G401.6 (cell line): ENCODE results near the gene TAS2R50.
"Not testable (repeated sequence)": the region's sequence is repeated elsewhere in the genome, so short reads cannot be mapped to it uniquely, and the experiment has no call there.

Experiments
- FAIRE-seq: peaks from 2 replicates; lab custom pipeline; 2012; peaks lifted over from hg19 to GRCh38; lab: Jason Lieb, UNC

The TAS2R50 gene, protein sequence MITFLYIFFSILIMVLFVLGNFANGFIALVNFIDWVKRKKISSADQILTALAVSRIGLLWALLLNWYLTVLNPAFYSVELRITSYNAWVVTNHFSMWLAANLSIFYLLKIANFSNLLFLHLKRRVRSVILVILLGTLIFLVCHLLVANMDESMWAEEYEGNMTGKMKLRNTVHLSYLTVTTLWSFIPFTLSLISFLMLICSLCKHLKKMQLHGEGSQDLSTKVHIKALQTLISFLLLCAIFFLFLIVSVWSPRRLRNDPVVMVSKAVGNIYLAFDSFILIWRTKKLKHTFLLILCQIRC

DNA sequence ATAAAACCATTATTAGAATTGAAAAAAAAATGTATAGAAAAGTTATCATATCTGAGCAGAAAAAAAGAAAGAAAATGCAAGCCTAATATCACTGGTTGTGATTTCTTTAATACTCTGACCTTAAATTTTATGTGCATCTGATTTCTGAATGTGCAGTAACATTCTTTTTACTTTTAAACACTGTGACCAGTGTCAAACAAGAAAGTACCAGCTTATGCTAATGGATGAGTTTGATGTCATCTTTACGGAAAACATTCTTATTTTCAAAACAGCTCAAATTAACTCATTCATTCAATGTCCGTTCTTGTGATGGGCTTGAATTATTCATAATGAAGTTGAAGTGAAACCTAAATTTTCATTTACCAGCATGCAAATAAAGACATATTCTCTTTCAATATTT lies at the start of gene TAS2R50:
TSS of gene TAS2R50 (minus strand) at position 101 of the 400 bp plus-strand sequence. CDS start at position 49, 52 bp downstream.
- no peak for FAIRE-seq

DNA sequence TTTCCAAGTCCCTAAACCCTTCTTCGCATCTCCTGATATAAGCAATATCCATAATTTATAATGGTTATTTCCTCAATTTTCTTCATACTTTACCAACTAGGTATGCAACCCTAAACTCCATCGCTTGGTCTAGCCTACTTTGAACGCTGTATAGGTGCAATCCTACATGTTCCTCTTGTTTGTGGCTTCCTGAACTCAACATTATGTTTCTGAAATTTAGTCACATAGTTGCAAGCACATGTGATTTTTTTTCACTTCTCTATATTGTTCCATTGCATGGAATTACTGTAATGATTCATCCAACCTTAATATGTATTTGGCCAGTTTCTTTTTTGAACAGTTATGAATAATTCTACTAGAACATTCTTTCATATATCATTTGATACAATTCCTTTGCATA lies 47.2 kb upstream of the TAS2R50 start:
- FAIRE-seq, result not testable (repeated sequence)

DNA sequence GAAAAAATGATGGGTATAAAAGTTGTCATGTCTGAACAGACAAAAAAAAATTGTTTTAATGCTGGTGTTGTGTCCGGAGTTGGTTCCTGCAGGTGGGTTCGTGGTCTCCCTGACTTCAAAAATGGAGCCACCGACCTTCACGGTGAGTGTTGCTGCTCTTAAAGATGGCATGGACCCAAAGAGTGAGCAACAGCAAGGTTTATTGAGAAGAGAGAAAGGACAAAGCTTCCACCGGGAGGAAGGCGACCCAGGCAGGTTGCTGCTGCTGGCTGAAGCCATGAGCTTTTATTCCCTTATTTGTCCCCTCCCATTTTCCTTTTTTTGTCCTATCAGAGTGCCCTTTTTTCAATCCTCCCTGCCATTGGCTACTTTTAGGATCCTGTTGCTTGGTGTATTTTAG lies 44.6 kb upstream of the TAS2R50 start, which contains the start of gene TAS2R31:
TSS of gene TAS2R31 (minus strand) at position 101 of the 400 bp plus-strand sequence. CDS start at position 29, 72 bp downstream.
- no peak for FAIRE-seq

GRCh38 chr12:11026118-11026517 lies 39.4 kb upstream of the TAS2R50 start:
- FAIRE-seq, result no peak

DNA sequence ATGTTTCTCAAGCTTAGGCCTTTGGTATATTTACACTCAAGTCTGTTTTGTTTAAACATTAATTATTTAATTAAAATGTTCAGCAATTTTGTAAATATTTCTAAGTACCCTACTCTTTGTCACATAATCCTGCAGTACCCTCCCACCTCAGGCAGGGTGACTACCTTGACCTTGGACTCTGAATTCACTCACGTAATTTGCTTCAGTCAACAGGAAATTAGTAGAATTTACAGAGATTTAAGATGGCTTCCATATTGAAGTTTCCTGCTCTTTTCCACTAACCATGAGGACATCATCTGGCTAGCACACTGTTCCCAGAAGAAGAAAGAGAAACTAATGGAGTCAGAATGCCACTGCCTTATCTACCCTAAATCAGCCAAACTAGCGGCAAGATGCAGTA lies 36.7 kb upstream of the TAS2R50 start:
- no peak for FAIRE-seq

- no peak for FAIRE-seq
Measured at GRCh38 chr12:11022520-11022919, 35.8 kb upstream of the TAS2R50 start, which contains the start of gene TAS2R19. TAS2R19 (minus strand) TSS chr12:11022620; CDS start chr12:11022571, 49 bp downstream.

DNA sequence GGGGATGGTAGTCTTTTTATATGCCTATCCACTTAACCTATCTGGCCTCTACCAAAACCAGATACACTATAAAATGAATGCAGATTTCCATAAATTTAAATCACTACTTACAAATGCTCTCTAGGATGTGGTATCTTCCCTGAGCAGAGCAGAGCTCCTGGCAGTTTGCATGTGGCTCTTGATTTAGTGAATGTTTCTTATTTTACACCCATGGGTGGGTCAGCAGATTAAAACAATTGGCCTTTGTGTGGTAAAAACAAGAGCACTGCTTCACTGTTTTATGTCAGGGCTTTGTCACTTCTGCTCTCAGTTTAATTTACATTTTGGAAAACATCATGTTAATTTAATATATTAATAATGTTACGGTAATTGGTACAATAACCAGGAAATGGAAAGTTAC lies 30.2 kb upstream of the TAS2R50 start:
- FAIRE-seq, result peak; percentile 8

- no peak for FAIRE-seq
Measured at GRCh38 chr12:11015775-11016430, 29.2 kb upstream of the TAS2R50 start.

DNA sequence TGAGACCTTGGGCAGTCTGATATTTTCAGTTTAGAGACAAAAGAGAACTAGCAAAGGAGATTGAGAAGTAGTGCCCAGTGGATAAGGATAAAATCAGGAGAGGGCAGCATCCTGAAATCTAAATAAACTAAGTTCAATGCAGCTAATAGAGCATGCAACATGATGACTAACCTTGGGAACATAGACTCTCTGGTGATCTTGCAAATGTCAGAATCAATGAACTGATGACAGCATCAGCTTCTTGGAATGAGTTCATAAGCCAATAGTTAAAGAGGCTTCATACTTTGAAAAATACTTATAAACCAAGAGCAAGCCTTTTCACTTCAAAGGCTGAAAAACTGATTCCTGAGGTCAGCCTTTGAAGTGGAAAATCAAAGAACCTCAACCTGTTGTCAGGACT lies 27.5 kb upstream of the TAS2R50 start:
- FAIRE-seq, result no peak

GRCh38 chr12:11007608-11008007 lies 20.9 kb upstream of the TAS2R50 start:
- no peak for FAIRE-seq

GRCh38 chr12:10998204-10998603 lies 11.5 kb upstream of the TAS2R50 start, which contains the start of gene TAS2R20:
TAS2R20 (minus strand) TSS chr12:10998304; CDS start chr12:10997875, 429 bp downstream.
- no peak for FAIRE-seq

DNA sequence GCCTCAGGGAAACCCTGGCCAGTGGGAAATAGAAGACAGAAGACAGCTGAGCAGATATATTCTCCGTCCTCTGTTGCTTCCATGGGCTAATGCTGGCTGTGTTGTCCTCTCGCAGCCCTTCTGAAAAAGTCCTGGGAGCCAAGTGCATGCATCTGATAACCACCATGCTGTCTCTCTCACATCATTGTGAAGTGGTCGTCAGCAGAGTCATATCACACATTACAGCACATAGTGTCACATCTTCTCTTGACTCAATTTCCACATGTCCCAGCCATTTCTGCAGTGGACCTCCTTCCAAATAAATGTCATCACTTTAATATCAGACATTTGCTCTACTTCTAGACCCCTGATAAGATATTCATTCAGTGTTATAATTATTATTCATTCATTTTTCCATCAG lies 7.6 kb upstream of the TAS2R50 start:
- FAIRE-seq, result no peak

DNA sequence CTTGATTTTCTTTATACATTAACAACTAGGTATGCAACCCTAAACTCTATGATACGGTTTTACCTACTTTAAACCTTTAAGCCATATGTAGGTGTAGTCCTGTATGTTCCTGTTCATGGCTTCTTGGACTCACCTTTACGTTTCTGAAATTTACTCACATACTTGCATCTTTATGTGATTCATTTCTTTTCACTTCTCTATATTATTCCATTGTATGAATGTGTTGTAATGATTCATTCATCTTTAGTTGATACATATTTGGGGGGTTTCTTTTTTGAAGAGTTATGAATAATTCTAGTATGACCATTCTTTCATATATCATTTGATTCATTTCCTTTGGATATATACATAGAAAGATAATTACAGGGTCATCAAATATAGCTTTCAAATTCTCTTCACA lies 2.4 kb upstream of the TAS2R50 start:
- no peak for FAIRE-seq

GRCh38 chr12:10982244-10982643 lies 4.5 kb downstream of the TAS2R50 start:
- FAIRE-seq, result no peak

- no peak for FAIRE-seq
Measured at GRCh38 chr12:10974965-10975364, 11.7 kb downstream of the TAS2R50 start.

GRCh38 chr12:10968765-10969456 lies 17.8 kb downstream of the TAS2R50 start:
- FAIRE-seq, result no peak

DNA sequence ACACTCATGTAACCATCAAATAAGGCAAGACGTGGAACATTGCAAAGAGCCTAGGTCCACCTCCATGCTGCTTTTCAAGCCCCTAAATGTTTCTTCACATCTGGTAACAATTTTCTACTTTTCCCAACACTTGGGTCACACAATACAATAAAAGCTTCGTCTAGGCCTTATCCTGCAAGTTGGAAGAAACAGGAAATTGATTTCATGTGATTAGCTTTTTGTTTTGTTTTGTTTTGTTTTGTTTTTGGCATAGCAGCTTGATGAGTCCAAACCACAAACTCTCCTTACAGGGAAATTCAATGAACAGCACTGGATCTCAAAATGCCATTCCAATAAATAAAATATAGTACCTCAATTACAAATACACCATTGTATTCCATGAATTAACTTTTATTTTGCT lies 19.3 kb downstream of the TAS2R50 start:
- no peak for FAIRE-seq

DNA sequence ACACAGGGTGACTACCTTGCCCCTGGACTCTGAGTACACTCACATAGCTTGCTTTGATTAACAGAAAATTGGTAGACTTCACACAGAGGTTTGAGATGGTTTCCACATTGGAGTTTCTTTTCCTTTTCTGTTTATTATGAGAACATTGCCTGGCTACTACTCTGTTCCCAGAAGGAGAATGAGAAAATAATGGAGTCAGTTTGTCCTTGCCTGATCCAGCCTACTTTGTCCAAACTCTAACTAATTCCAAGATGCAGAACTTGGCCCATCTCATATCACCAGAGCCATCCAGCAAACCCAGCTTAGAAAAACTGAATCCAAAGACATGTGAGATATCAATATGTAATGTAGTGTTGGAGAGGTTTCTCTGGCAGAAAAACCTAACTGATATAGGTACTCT lies 20.4 kb downstream of the TAS2R50 start:
- FAIRE-seq, result no peak

- no peak for FAIRE-seq
Measured at GRCh38 chr12:10965476-10965875, 21.2 kb downstream of the TAS2R50 start.

DNA sequence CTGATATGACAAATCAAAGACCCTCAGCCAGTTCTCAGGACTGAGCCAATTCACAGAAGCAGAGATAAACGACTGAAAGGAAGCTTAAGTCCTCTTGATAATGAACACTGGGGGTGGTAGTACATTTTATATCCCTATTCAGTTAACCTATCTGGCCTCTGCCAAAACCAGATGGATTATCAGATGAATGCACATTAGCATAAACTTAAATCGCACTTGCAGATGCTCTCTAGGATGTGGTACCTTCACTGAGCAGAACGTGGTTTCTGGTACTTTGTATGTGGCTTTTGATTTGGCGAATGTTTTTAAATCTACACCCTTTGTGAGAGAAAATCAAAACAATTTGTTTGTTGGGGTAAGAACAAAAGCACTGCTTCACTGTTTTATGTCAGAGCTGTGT lies 26.5 kb downstream of the TAS2R50 start:
- no peak for FAIRE-seq

DNA sequence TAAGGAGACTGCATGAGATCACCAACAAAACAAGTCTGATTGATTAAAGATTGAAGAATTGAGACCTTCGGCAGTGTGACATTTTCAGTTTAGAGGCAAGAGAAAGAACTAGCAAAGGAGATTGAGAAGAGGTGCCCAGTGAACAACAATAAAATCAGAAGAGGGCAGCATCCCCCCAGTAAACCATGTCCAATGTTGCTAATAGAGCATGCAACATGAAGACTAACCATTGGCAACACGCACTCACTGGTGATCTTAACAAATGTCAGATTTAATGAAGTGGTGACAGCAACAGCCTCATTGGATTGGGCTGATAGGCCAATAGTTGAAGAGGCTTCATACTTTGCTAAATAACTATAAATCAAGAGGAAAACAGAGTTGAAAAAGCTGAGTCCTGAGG lies 26.9 kb downstream of the TAS2R50 start:
- FAIRE-seq, result no peak

DNA sequence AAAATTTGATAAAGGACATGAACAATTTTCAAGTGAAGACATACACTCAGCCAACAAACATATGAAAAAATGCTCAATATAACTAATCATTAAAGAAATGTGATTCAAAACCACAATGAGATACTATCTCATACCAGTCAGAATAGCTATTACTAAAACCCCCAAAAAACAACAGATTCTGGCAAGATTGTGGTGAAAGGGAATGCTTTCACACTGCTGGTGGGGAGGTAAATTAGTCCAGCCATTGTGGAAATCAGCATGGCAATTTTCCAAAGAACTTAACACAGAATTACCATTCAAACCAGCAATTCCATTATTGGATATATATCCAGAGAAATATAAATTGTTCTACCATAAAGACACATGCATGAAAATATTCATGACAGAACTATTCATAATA lies 29.0 kb downstream of the TAS2R50 start:
- no peak for FAIRE-seq

DNA sequence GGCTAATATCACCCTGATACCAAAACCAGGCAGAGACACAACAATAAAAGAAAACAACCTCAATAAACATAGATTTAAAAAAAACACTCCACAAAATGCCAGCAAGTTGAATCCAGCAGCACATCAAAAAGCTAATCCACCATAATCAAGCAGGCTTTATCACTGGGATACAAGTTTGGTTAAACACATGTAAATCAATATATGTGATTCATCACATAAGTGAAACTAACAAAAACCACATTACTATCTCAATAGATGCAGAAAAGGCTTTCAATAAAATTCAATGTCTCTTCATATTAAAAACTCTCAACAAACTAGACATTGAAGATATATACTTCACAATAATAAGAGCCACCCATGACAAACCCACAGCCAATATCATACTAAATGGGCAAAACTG lies 30.6 kb downstream of the TAS2R50 start:
- no peak for FAIRE-seq
